Sciatic nerve (tissue), 2 donors: ENCODE results near the gene C14orf180. TPM values are rescaled to one million over a fixed set of nuclear protein-coding genes. Genes with fewer than 3 reads are reported as not detected.
"Not testable (repeated sequence)": the region's sequence is repeated elsewhere in the genome, so short reads cannot be mapped to it uniquely, and the experiment has no call there.

Source experiments
- ATAC-seq: fragments of 200-7000 bp; cut with Tn5 transposase; one replicate; pipeline ENCODE4 v1.9.1; 2020; ENCODE audit warnings: mild to moderate bottlenecking, moderate library complexity
- DNase-seq: peaks from one replicate; pipeline ENCODE4 v3.0.0-alpha.2; 2020; ENCODE audit warnings: low spot score
- intact Hi-C: fragments of 100-400 bp; cut with DNase I; formaldehyde crosslinking; loops from one replicate; pipeline ENCODE4 v1.14.2; 2022
- total RNA-seq: library from RNA; stranded (reverse); fragmentation: NEBNext Ultra II Directional; extraction: Animal tissue kit (Norgen Biotek cat#: 25700); gene quantifications from one replicate; pipeline ENCODE4 v1.2.1, GENCODE V29; 2021
- donor health status: DM: no; HTN: no; CAD: no.
- donor health status: DM: no; HTN: no; CAD: no.

The C14orf180 gene
- total RNA-seq, 1 donor from 2014 or later, result 4.7 TPM

- intact Hi-C loops, result no loop called here
- ATAC-seq (no peak), DNase-seq (no peak)
Observed at GRCh38 chr14:104635717-104636116, 56.2 kb downstream of the C14orf180 start.

- intact Hi-C loops, result no loop called here
- ATAC-seq, result no peak
- DNase-seq, result no peak
Observed at GRCh38 chr14:104636131-104636530, 56.6 kb downstream of the C14orf180 start.

- ATAC-seq, DNase-seq, intact Hi-C loops: not testable (repeated sequence)
Observed at GRCh38 chr14:104636846-104637545, 57.4 kb downstream of the C14orf180 start.

- intact Hi-C loops, result no loop called here
- ATAC-seq (no peak), DNase-seq (no peak)
Observed at GRCh38 chr14:104637546-104638003, 58.0 kb downstream of the C14orf180 start.

- intact Hi-C loops, result no loop called here
- DNase-seq (no peak), ATAC-seq (no peak)
Observed at GRCh38 chr14:104638190-104638589, 58.6 kb downstream of the C14orf180 start.

- DNase-seq, result no peak
Observed at GRCh38 chr14:104638927-104639450, 59.4 kb downstream of the C14orf180 start.

GRCh38 chr14:104639471-104639870 is 59.9 kb downstream of the C14orf180 start:
- no peak for DNase-seq
- ATAC-seq, result no peak
- intact Hi-C loops, result no loop called here

More at GRCh38 chr14:104638927-104639450, 59.4 kb downstream of the C14orf180 start:
- intact Hi-C loops, result no loop called here
- no peak for ATAC-seq

Other genes with a start within 250 kb of the C14orf180 start
- gene TMEM179, start 25.0 kb downstream of the C14orf180 start, total RNA-seq, result 4.5 TPM
- gene INF2, start 109.9 kb downstream of the C14orf180 start, total RNA-seq, result 343 TPM
- 11.5 TPM for gene ADSS1, start 144.5 kb downstream of the C14orf180 start, total RNA-seq
- 56.6 TPM for gene SIVA1, start 173.4 kb downstream of the C14orf180 start, total RNA-seq
- gene AKT1, start 216.0 kb downstream of the C14orf180 start, total RNA-seq, result 90.4 TPM
- gene ZBTB42, start 221.3 kb downstream of the C14orf180 start, total RNA-seq, result 3.6 TPM